Measurements from ENCODE around the gene CLSTN1.

- no peak for TF ChIP-seq CTCF (IDR thresholded peaks at IDR 0.05; ENCODE audit: borderline replicate concordance, extremely low read depth, low read length, poor library complexity, severe bottlenecking)
- no peak for TF ChIP-seq EZH2 (IDR thresholded peaks at IDR 0.05; ENCODE audit: borderline replicate concordance, low read depth, low read length, severe bottlenecking)
These were observed 93.5 kb downstream of the CLSTN1 start for GRCh38 chr1:9730096-9730901.
